IMR-90 (cell line): ENCODE data around the gene ADIRF.

Source experiments
- CEBPB ChIP-seq: IDR thresholded peaks from 2 replicates; pipeline ENCODE4 v1.6.1; 2012; ENCODE audit warnings: low read depth, low read length, improper control_type of control experiment
- NFE2L2 ChIP-seq: fragments of 150-350 bp; IDR thresholded peaks from 2 replicates; pipeline ENCODE4 v1.6.1; 2016; ENCODE audit warnings: low read depth, mild to moderate bottlenecking, low read length
- POLR2A ChIP-seq: IDR thresholded peaks from 2 replicates; pipeline ENCODE4 v1.6.1; 2012; ENCODE audit warnings: mild to moderate bottlenecking, low read depth, low read length
- RFX5 ChIP-seq: IDR thresholded peaks from 2 replicates; pipeline ENCODE4 v1.8.0; 2012; ENCODE audit warnings: low read depth, mild to moderate bottlenecking, low read length, moderate library complexity
- TF ChIP-seq, protein P1 (sequence below): conservative IDR thresholded peaks from 2 replicates; pipeline ENCODE4 v1.5.1; 2012; ENCODE audit warnings: mild to moderate bottlenecking, low read depth, low read length, improper control_type of control experiment

DNA sequence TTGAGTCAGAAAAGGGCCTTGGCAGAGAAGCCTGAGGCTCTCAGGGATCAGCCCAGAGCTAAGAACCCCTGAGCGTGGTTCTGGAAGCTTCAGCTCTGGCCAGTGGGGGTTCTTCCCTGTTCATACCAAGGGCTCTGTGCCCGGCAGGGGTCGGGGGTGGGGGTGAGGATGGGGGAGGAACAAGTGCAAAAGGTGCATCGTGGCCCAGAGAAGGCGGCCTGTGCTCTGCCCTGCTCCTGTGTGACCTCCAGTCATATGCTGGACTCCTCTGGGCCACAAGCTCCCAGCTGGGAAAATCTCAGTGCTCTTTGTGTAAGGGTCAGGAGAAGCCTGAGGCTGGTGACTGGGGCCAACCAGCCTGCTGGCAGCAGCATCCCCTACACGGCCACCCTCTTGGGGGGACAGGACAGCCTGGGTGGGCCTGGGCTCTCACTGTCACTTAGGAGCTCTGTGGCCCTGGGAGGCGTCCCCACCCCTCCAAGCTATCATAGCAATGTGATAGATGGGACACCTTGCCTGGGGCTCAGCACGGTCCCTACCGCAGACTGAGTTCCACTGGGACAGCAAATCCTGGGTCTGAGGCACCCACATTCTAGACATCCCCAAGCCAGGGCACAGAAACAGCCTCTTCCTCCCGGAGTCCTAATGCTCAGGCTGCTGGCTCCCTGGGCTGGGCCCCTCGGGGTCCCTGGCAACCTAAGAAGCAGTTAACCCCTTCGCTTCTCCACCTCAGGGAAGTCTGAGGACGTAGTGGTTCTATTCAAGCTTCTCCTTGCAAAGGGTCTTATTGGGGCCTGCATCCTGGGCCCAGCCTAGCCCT lies 13.4 kb upstream of the ADIRF start:
- TF ChIP-seq, protein P1, sequence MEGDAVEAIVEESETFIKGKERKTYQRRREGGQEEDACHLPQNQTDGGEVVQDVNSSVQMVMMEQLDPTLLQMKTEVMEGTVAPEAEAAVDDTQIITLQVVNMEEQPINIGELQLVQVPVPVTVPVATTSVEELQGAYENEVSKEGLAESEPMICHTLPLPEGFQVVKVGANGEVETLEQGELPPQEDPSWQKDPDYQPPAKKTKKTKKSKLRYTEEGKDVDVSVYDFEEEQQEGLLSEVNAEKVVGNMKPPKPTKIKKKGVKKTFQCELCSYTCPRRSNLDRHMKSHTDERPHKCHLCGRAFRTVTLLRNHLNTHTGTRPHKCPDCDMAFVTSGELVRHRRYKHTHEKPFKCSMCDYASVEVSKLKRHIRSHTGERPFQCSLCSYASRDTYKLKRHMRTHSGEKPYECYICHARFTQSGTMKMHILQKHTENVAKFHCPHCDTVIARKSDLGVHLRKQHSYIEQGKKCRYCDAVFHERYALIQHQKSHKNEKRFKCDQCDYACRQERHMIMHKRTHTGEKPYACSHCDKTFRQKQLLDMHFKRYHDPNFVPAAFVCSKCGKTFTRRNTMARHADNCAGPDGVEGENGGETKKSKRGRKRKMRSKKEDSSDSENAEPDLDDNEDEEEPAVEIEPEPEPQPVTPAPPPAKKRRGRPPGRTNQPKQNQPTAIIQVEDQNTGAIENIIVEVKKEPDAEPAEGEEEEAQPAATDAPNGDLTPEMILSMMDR = no peak
- no peak for TF ChIP-seq RFX5
- TF ChIP-seq NFE2L2 = no peak
- no peak for TF ChIP-seq POLR2A
- TF ChIP-seq CEBPB = no peak
